Smooth muscle cell (in vitro differentiated cells): ENCODE measurements around the gene ZFAND6. TPM values are rescaled to one million over a fixed set of nuclear protein-coding genes. Genes with fewer than 3 reads are reported as not detected.
"Not testable (repeated sequence)": the region's sequence is repeated elsewhere in the genome, so short reads cannot be mapped to it uniquely, and the experiment has no call there.

Experiments used
- DNase-seq: peaks from one replicate; lab custom pipeline; 2025; ENCODE audit not compliant: unreplicated experiment; lab: John Stamatoyannopoulos, UW
- H2AFZ ChIP-seq: fragments of 200-600 bp; sonication (generic); 2 replicates; pipeline ENCODE4 v1.6.0; 2016; ENCODE audit warnings: antibody characterized with exemption, low read depth, mild to moderate bottlenecking
- H3F3A ChIP-seq: fragments of 200-600 bp; sonication (generic); 2 replicates; pipeline ENCODE4 v1.6.0; 2017; ENCODE audit warnings: antibody characterized with exemption, low read depth
- H3K27ac ChIP-seq: fragments of 200-600 bp; sonication (generic); 2 replicates; pipeline ENCODE4 v1.5.1; 2016; ENCODE audit warnings: low read depth, mild to moderate bottlenecking
- H3K27me3 ChIP-seq: fragments of 200-600 bp; sonication (generic); 2 replicates; pipeline ENCODE4 v1.6.1; 2016; ENCODE audit warnings: low read depth, mild to moderate bottlenecking
- H3K36me3 ChIP-seq: fragments of 200-600 bp; sonication (generic); 2 replicates; pipeline ENCODE4 v1.5.1; 2016; ENCODE audit warnings: low read depth
- H3K4me1 ChIP-seq: fragments of 200-600 bp; sonication (generic); 2 replicates; pipeline ENCODE4 v1.5.1; 2016; ENCODE audit warnings: low read depth
- H3K4me2 ChIP-seq: fragments of 200-600 bp; sonication (generic); 2 replicates; pipeline ENCODE4 v1.6.0; 2016; ENCODE audit warnings: mild to moderate bottlenecking
- H3K4me3 ChIP-seq: fragments of 200-600 bp; sonication (generic); 2 replicates; pipeline ENCODE4 v1.5.1; 2016; ENCODE audit warnings: mild to moderate bottlenecking
- H3K79me2 ChIP-seq: fragments of 200-600 bp; sonication (generic); 2 replicates; pipeline ENCODE4 v1.6.0; 2016; ENCODE audit warnings: low read depth, mild to moderate bottlenecking
- H3K9ac ChIP-seq: fragments of 200-600 bp; sonication (generic); 2 replicates; pipeline ENCODE4 v1.6.0; 2016; ENCODE audit warnings: low read depth
- H3K9me3 ChIP-seq: fragments of 200-600 bp; sonication (generic); replicated peaks from 2 replicates; pipeline ENCODE4 v1.5.1; 2016; ENCODE audit warnings: low read depth
- H4K20me1 ChIP-seq: fragments of 200-600 bp; sonication (generic); 2 replicates; pipeline ENCODE4 v1.6.0; 2016; ENCODE audit warnings: low read depth
- CTCF ChIP-seq: fragments of 200-600 bp; sonication (generic); IDR thresholded peaks from 2 replicates; pipeline ENCODE4 v1.5.1; 2017; ENCODE audit warnings: borderline replicate concordance, mild to moderate bottlenecking, antibody characterized with exemption; ENCODE audit not compliant: insufficient read depth, poor library complexity, severe bottlenecking
- WGBS: methylation state at CpG from one replicate; pipeline ENCODE4 v1.1.7; 2016; ENCODE audit warnings: low lambda C conversion rate; 5-methylcytosine and 5-hydroxymethylcytosine counted together
- polyA plus RNA-seq: library from polyadenylated mRNA; unstranded; fragments of >200 nt; fragmentation: Nextera tagmentation; extraction: Ambion mirVana; gene quantifications from 2 replicates; pipeline ENCODE4 v1.2.1, GENCODE V29; 2016
- total RNA-seq: library from RNA; depleted of rRNA; stranded (reverse); fragments of >200 nt; gene quantifications from 2 replicates; pipeline ENCODE4 v1.2.3, GENCODE V29; 2014

Gene ZFAND6
- total and polyA plus RNA-seq, 2 experiments from 2014 or later = 81.9 to 144 TPM

- WGBS = 82% methylated on average over 3 of the region's 3 CpGs
- no peak for TF ChIP-seq CTCF
These were observed 39.8 kb downstream of the ZFAND6 start for GRCh38 chr15:80099241-80099640.

GRCh38 chr15:80099662-80100061, 40.2 kb downstream of the ZFAND6 start:
- H3K27ac ChIP-seq, DNase-seq, H3K9me3 ChIP-seq, H3K4me1 ChIP-seq, H3K9ac ChIP-seq, H3K36me3 ChIP-seq, H2AFZ ChIP-seq, H3K27me3 ChIP-seq, H3F3A ChIP-seq, H3K4me3 ChIP-seq, H3K4me2 ChIP-seq: not testable (repeated sequence)
- peaks cover 97% of the 10 kb centered on the region for H4K20me1 ChIP-seq
- peaks cover 69% of the 10 kb centered on the region for H3K79me2 ChIP-seq
- 97% methylated on average over 6 of the region's 6 CpGs for WGBS

More at GRCh38 chr15:80099241-80099640, 39.8 kb downstream of the ZFAND6 start:
- Histone ChIP-seq H3K36me3 (no peaks in the 10 kb centered on the region), H3K27ac (no peak overlapping the region), H4K20me1 (peaks cover 97% of the 10 kb centered on the region), H3K79me2 (peaks cover 70% of the 10 kb centered on the region), H3K27me3 (no peaks in the 10 kb centered on the region), H3K4me1 (no peaks in the 10 kb centered on the region), H3K4me2 (no peak overlapping the region), H3K9me3 (no peaks in the 10 kb centered on the region), H3K9ac (no peak overlapping the region), H3F3A (no peaks in the 10 kb centered on the region), H3K4me3 (no peak overlapping the region), H2AFZ (no peak overlapping the region)
- no peak for DNase-seq

- no peak overlapping the region for H3K9ac ChIP-seq
- no peaks in the 10 kb centered on the region for H3K36me3 ChIP-seq
- H3K4me2 ChIP-seq = no peak overlapping the region
- H3K9me3 ChIP-seq = no peaks in the 10 kb centered on the region
- H3K4me3 ChIP-seq = no peak overlapping the region
- no peaks in the 10 kb centered on the region for H3F3A ChIP-seq
- no peaks in the 10 kb centered on the region for H3K27me3 ChIP-seq
- no peaks in the 10 kb centered on the region for H3K4me1 ChIP-seq
- H3K27ac ChIP-seq = no peak overlapping the region
- H4K20me1 ChIP-seq = peaks cover 97% of the 10 kb centered on the region
- TF ChIP-seq CTCF = no peak
- H3K79me2 ChIP-seq = peaks cover 63% of the 10 kb centered on the region
- H2AFZ ChIP-seq = no peak overlapping the region
- DNase-seq = no peak
These were observed 40.8 kb downstream of the ZFAND6 start for GRCh38 chr15:80100247-80100646.

GRCh38 chr15:80105193-80105592, 45.7 kb downstream of the ZFAND6 start:
- no peak for TF ChIP-seq CTCF
- DNase-seq = no peak
- no peaks in the 10 kb centered on the region for H3K9me3 ChIP-seq
- H3K79me2 ChIP-seq = peaks cover 39% of the 10 kb centered on the region
- no peak overlapping the region for H3K27ac ChIP-seq
- no peaks in the 10 kb centered on the region for H3K27me3 ChIP-seq
- no peak overlapping the region for H2AFZ ChIP-seq
- peak overlapping the region; percentile 12 for H3K4me2 ChIP-seq
- H3F3A ChIP-seq = no peaks in the 10 kb centered on the region
- H3K36me3 ChIP-seq = no peaks in the 10 kb centered on the region
- no peaks in the 10 kb centered on the region for H3K4me1 ChIP-seq
- H3K4me3 ChIP-seq = no peak overlapping the region
- 51% methylated on average over 3 of the region's 3 CpGs for WGBS
- no peak overlapping the region for H3K9ac ChIP-seq
- H4K20me1 ChIP-seq = peaks cover 97% of the 10 kb centered on the region
